Activated CD8-positive, alpha-beta memory T cell treated with anti-CD3 and anti-CD28 coated beads, Interleukin-2, amount 10 ng/mL, durations not matched to agents 7 days and 5 days (primary cell): ENCODE data around the gene POU3F1. TPM values are rescaled to one million over a fixed set of nuclear protein-coding genes. Genes with fewer than 3 reads are reported as not detected.

Experiments used
- ATAC-seq: fragments of 150-1000 bp; cut with Tn5 transposase; one replicate; pipeline ENCODE4 v1.10.0; 2021; ENCODE audit warnings: moderate library complexity
- CTCF ChIA-PET: fragments of 350-600 bp; sonication (Branson Sonifier 250); formaldehyde crosslinking; loops from one replicate; lab custom pipeline; 2021; ENCODE audit warnings: antibody characterized with exemption; lab: Charles Lee
- DNase-seq: peaks from one replicate; pipeline ENCODE4 v3.0.0-alpha.2; 2020
- H3K27ac Mint-ChIP-seq: one replicate; pipeline ENCODE4 v1.8.0; 2021; ENCODE audit warnings: mild to moderate bottlenecking, mixed read lengths
- H3K27me3 Mint-ChIP-seq: one replicate; pipeline ENCODE4 v1.8.0; 2021; ENCODE audit warnings: mixed read lengths
- H3K36me3 Mint-ChIP-seq: one replicate; pipeline ENCODE4 v1.8.0; 2021; ENCODE audit warnings: mild to moderate bottlenecking, mixed read lengths
- H3K4me1 Mint-ChIP-seq: one replicate; pipeline ENCODE4 v1.8.0; 2021; ENCODE audit warnings: mixed read lengths
- H3K4me3 Mint-ChIP-seq: one replicate; pipeline ENCODE4 v1.8.0; 2021; ENCODE audit warnings: mild to moderate bottlenecking, moderate library complexity, mixed read lengths
- H3K9me3 Mint-ChIP-seq: one replicate; pipeline ENCODE4 v1.8.0; 2022; ENCODE audit warnings: low read depth, mixed read lengths
- total RNA-seq, 2 experiments: library from RNA; stranded (reverse); gene quantifications; one replicate each; pipeline ENCODE4 v1.2.3, GENCODE V29; 2021

The POU3F1 gene
- total RNA-seq: under 1 TPM in 1 of 2 experiments, not detected in 1; 0.09 TPM

DNA sequence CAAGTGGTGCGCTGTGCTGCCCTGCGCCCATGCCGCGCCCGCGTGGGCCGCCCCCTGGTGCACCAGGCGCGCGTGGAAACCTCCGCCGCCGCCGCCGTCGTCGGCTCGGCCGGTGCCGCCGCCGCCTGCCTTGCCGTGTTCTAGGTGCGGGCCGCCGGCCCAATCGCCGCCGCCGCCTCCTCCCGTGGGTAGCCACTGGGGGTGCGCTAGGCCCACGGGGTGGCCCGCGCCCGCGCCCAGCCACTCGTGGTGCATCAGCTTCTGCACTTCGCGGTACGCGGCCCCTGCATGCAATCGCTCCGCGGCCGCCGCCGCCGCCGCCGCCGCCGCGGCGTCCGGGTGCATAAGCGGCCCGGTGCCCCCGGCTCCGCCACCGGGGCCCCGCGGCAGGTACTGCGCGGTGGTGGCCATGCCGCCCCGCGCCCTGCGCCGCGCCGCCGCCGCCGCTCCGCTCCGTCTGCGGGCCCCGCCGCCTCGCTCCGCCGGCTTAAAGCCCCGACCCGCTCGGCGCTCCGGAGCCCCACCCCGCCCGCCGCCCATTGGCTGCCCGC lies at the start of gene POU3F1:
Gene POU3F1, minus strand, starts transcription at position 461 of the 551 bp plus-strand sequence. Its CDS starts 50 bp downstream, at position 411.
- DNase-seq (no peak), ATAC-seq (peak; percentile 25)
- CTCF ChIA-PET: interaction anchor here (0.6 to 1.1 kb wide), 3 partner anchors 13 to 20 kb away, joined by 3 to 4 read pairs (median 3); no protein-coding TSS in a partner anchor
- Mint-ChIP-seq H3K36me3 (no peaks in the 10 kb centered on the region), H3K27me3 (peaks cover 55% of the 10 kb centered on the region), H3K4me3 (peak within 1 kb of the TSS; percentile 57), H3K9me3 (no peaks in the 10 kb centered on the region), H3K27ac (no peak within 1 kb of the TSS), H3K4me1 (peaks cover 9% of the 10 kb centered on the region)

- CTCF ChIA-PET: no interaction called here
- no peak overlapping the region for H3K4me3 Mint-ChIP-seq
- H3K27me3 Mint-ChIP-seq: peaks cover 32% of the 10 kb centered on the region
- no peaks in the 10 kb centered on the region for H3K36me3 Mint-ChIP-seq
- no peak for DNase-seq
- ATAC-seq: no peak
- no peaks in the 10 kb centered on the region for H3K9me3 Mint-ChIP-seq
- H3K4me1 Mint-ChIP-seq: no peaks in the 10 kb centered on the region
- H3K27ac Mint-ChIP-seq: no peak overlapping the region
Measured at GRCh38 chr1:38095454-38095931, 48.9 kb upstream of the POU3F1 start.

GRCh38 chr1:38094711-38095290 lies 48.2 kb upstream of the POU3F1 start:
- ATAC-seq: no peak
- Mint-ChIP-seq H3K27me3 (peaks cover 36% of the 10 kb centered on the region), H3K36me3 (no peaks in the 10 kb centered on the region), H3K9me3 (no peaks in the 10 kb centered on the region), H3K4me1 (no peaks in the 10 kb centered on the region), H3K27ac (no peak overlapping the region), H3K4me3 (no peak overlapping the region)
- CTCF ChIA-PET: no interaction called here
- no peak for DNase-seq

DNA sequence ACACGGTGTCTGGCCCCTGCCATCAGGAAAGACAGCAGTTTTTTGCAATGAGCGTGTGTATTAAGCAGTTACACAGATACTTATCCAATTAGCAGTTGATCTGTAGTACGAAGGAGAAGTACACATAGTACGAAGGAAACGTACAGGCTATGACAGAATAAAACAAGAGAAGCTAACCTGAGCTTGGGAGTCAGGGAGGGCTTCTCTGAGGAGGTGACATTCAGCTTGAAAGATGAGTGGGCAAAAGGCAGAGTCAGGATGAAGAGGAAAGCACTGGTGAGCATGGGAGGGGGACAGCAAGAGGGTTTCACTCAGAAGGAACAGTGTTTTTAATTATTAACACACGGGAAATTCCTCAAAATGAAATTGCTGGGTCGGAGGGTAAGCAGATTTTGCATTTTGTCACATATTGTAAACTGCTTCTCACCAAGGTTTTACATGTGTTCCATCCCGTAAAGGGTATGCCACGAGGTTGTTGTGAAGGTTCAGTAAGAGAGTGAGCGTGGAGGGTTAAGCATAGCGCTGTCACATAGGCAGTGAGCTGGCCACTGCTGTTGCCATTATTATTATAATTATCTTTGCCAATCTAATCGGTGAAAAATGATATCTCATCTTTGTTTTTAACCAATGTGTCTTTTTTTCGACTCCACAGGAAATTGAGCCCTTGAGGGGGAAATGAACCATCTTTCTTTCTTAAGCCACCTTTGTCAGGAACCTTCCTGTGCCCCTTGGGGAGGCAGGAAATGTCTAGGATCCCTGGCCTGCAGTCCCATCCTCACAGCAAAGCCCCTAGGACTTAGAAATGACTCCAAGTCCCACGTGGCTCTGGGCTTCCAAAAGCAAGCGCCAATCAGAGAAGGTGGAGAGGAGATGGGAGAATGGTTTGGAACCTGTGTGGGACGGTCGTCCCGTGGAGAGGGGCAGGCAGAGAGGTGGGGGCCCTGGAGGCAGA lies 47.3 kb upstream of the POU3F1 start:
- H3K36me3 Mint-ChIP-seq: no peaks in the 10 kb centered on the region
- no peaks in the 10 kb centered on the region for H3K4me1 Mint-ChIP-seq
- peaks cover 40% of the 10 kb centered on the region for H3K27me3 Mint-ChIP-seq
- DNase-seq (no peak), ATAC-seq (no peak)
- H3K27ac Mint-ChIP-seq: no peak overlapping the region
- CTCF ChIA-PET: no interaction called here
- H3K9me3 Mint-ChIP-seq: no peaks in the 10 kb centered on the region
- H3K4me3 Mint-ChIP-seq: no peak overlapping the region

- Mint-ChIP-seq H3K4me1 (no peaks in the 10 kb centered on the region), H3K9me3 (no peaks in the 10 kb centered on the region), H3K27ac (no peak overlapping the region), H3K27me3 (peaks cover 44% of the 10 kb centered on the region), H3K4me3 (no peak overlapping the region), H3K36me3 (no peaks in the 10 kb centered on the region)
- no peak for DNase-seq
- CTCF ChIA-PET: no interaction called here
- no peak for ATAC-seq
Measured at GRCh38 chr1:38092256-38092655, 45.7 kb upstream of the POU3F1 start.

- Mint-ChIP-seq H3K9me3 (no peaks in the 10 kb centered on the region), H3K36me3 (no peaks in the 10 kb centered on the region), H3K4me3 (no peak overlapping the region), H3K4me1 (no peaks in the 10 kb centered on the region), H3K27ac (no peak overlapping the region), H3K27me3 (peaks cover 41% of the 10 kb centered on the region)
- DNase-seq (no peak), ATAC-seq (no peak)
- CTCF ChIA-PET: no interaction called here
Measured at GRCh38 chr1:38090796-38091195, 44.2 kb upstream of the POU3F1 start.

GRCh38 chr1:38089712-38090360 lies 43.2 kb upstream of the POU3F1 start:
- DNase-seq: no peak
- ATAC-seq: no peak
- Mint-ChIP-seq H3K36me3 (no peaks in the 10 kb centered on the region), H3K27me3 (peaks cover 37% of the 10 kb centered on the region), H3K27ac (no peak overlapping the region), H3K4me1 (no peaks in the 10 kb centered on the region), H3K4me3 (no peak overlapping the region), H3K9me3 (no peaks in the 10 kb centered on the region)
- CTCF ChIA-PET: no interaction called here

DNA sequence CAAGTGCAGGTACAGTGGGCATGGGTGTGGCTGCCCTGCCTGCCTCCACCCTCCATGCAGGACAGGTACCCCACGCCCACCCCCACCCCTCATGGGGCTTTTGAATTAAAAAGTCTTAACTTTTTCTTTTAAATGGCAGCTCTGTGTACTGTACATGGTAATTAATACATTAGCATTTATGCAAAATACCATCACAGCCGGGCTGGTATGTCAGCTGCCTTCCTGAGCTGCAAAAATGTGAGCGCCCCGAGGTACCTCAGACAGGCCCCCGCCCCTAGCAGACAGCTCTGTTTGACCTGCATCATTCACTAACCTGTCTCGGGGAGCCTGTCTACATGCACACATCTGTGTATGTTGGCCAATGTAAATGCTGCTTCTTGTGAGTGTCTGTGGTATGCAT lies 42.2 kb upstream of the POU3F1 start:
- H3K27me3 Mint-ChIP-seq: peaks cover 29% of the 10 kb centered on the region

DNA sequence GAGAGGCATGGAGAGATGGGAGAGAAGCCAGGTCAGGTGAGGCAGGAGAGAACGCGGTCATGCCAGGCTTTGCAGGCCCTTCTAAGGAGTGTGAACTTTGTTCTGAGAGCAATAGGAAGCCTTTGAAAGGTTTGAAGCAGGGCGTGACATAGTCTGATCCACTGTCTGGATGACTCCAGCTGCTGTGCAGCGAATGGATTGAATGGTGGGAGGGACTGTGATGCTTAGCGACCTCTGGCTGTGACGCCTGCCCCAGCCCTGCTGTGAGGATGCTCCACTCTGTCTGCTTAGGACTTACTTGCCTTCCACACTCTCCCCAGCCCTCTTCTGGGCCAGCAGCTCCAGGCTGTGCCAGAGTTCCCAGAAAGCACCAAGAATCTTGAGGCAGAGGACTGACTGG lies 41.8 kb upstream of the POU3F1 start:
- H3K27me3 Mint-ChIP-seq: peaks cover 25% of the 10 kb centered on the region
- no peak for ATAC-seq

More for the DNA sequence above, 42.2 kb upstream of the POU3F1 start:
- DNase-seq: no peak
- Mint-ChIP-seq H3K4me3 (no peak overlapping the region), H3K9me3 (no peaks in the 10 kb centered on the region), H3K36me3 (no peaks in the 10 kb centered on the region), H3K4me1 (no peaks in the 10 kb centered on the region), H3K27ac (no peak overlapping the region)
- CTCF ChIA-PET: no interaction called here
- no peak for ATAC-seq

DNA sequence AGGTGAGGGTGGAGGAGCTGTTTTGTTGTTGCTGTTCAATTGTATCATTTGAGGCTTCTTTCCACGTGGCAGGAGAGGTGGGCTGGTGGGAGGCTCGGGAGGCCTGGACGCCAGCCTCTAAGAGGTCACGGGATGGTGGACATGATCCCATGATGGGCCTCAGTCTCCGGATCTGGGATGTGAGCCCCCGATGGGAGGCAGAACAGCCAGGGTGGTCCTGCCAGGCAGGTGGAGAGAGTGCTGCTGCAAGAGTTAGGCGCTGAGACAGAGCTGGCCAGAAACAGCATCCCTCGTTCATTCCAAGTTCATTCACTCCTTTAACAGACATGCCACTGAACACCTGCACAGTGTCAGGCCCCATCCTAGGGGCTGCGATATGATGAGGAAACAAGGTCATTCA lies 41.1 kb upstream of the POU3F1 start:
- Mint-ChIP-seq H3K4me1 (no peaks in the 10 kb centered on the region), H3K4me3 (no peak overlapping the region), H3K36me3 (no peaks in the 10 kb centered on the region), H3K9me3 (no peaks in the 10 kb centered on the region), H3K27ac (no peak overlapping the region), H3K27me3 (peaks cover 19% of the 10 kb centered on the region)
- DNase-seq: no peak
- CTCF ChIA-PET: no interaction called here
- no peak for ATAC-seq

More for the DNA sequence above, 41.8 kb upstream of the POU3F1 start:
- CTCF ChIA-PET: no interaction called here
- Mint-ChIP-seq H3K27ac (no peak overlapping the region), H3K4me1 (no peaks in the 10 kb centered on the region), H3K4me3 (no peak overlapping the region), H3K36me3 (no peaks in the 10 kb centered on the region), H3K9me3 (no peaks in the 10 kb centered on the region)
- no peak for DNase-seq

DNA sequence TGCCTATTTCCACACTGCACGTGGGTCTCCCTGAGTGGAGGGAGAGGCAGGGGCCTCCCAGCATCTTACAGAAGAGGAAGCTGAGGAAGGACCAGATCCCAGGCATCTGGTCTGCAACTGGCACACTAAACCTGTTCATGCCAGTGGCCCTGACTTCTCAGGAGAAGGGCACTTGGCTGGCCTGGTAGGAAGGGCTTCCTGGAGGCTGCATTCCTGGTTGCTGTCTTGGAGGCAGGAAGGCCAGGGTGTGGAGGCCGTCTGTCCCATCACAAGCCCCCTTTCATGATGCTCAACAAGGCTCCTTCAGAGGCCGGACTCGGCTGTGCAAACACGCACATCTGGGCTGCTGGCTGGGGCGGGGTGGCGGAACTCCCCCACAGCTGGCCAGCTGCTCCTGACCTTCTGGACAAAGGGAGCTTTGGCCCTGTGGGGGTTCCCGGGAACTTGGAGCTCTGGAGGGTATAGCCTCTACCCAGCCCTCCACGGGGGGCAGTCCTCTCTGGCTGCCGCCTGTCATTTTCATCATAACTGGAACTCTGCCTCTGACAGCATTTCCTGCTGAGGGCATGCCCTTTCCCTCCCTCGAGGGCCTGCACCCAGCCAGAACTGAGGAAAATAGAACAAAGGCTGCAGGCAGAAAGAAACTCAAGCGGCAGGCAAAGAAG lies 39.2 kb upstream of the POU3F1 start:
- ATAC-seq (no peak), DNase-seq (no peak)
- Mint-ChIP-seq H3K4me1 (no peaks in the 10 kb centered on the region), H3K27me3 (peaks cover 15% of the 10 kb centered on the region), H3K27ac (no peak overlapping the region), H3K4me3 (no peak overlapping the region), H3K36me3 (no peaks in the 10 kb centered on the region), H3K9me3 (no peaks in the 10 kb centered on the region)
- CTCF ChIA-PET: no interaction called here

DNA sequence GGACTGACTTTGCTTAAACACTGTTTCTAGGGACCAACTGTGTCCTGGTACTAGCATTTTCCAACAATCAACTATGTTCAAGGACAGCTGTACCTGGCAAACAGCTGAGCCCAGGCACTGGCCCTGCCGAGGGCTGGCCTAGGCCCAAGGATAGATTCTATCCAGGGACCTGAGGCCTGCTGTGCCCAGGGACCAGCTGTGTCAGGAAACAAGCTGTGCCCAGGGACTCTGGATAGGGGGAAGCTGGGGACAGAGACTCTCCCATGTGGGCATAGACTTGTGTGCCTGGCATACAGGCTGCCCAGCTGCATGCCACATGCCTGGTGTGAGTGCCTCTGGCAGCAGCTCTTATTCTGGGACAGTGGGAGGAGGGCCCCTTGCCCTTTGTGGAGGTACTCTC lies 38.1 kb upstream of the POU3F1 start:
- no peak overlapping the region for H3K4me3 Mint-ChIP-seq
- H3K36me3 Mint-ChIP-seq: no peaks in the 10 kb centered on the region
- CTCF ChIA-PET: no interaction called here
- no peaks in the 10 kb centered on the region for H3K4me1 Mint-ChIP-seq
- H3K27ac Mint-ChIP-seq: no peak overlapping the region
- DNase-seq: no peak
- no peak for ATAC-seq
- no peaks in the 10 kb centered on the region for H3K9me3 Mint-ChIP-seq
- H3K27me3 Mint-ChIP-seq: peaks cover 6% of the 10 kb centered on the region

DNA sequence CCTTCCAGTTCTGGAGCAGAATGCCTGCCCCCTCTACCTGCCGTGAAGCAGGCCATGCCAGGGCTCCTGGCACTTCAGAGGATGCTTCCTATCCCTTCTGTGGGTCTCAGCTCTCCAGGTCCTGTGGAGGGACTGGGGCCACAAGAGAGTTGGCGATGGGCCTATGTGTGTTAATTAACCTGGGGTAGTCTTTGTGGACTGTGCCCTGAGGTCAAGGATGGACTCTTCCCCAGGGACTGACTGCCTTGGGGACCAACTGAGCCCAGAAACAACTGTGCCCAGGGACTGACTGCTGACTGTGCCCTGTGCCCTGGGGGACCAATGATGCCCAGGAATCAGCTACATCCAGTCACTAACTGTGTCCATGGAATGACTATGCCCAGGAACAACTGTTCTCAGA lies 37.5 kb upstream of the POU3F1 start:
- no peaks in the 10 kb centered on the region for H3K9me3 Mint-ChIP-seq
- no peaks in the 10 kb centered on the region for H3K4me1 Mint-ChIP-seq
- H3K27me3 Mint-ChIP-seq: peaks cover 4% of the 10 kb centered on the region
- DNase-seq (no peak), ATAC-seq (no peak)
- CTCF ChIA-PET: no interaction called here
- no peak overlapping the region for H3K27ac Mint-ChIP-seq
- no peak overlapping the region for H3K4me3 Mint-ChIP-seq
- no peaks in the 10 kb centered on the region for H3K36me3 Mint-ChIP-seq
